Coronary artery (tissue), 2 donors: ENCODE results near the gene RMC1.

Experiments used
- DNase-seq: peaks from one replicate; pipeline ENCODE4 v3.0.0-alpha.2; 2017; ENCODE audit warnings: low spot score
- H3K27ac ChIP-seq, 2 donors: fragments of 200-600 bp; sonication (generic); one replicate each; pipeline ENCODE4 v1.5.1; 2016 to 2019
- H3K4me3 ChIP-seq: fragments of 200-600 bp; sonication (generic); 2 replicates; pipeline ENCODE4 v1.5.1; 2016; ENCODE audit warnings: mild to moderate bottlenecking, moderate library complexity
- CTCF ChIP-seq: fragments of 200-600 bp; sonication (generic); IDR thresholded peaks from one replicate; pipeline ENCODE4 v1.5.1; 2019; ENCODE audit warnings: antibody characterized with exemption

RMC1 gene

GRCh38 chr18:23569299-23570063 is 66.2 kb downstream of the RMC1 start:
- H3K27ac ChIP-seq: no peak overlapping the region
- no peak for TF ChIP-seq CTCF
- no peak overlapping the region for H3K4me3 ChIP-seq
- no peak for DNase-seq

GRCh38 chr18:23570912-23571504 is 67.7 kb downstream of the RMC1 start:
- Histone ChIP-seq H3K4me3 (no peak overlapping the region), H3K27ac (no peak overlapping the region)
- no peak for TF ChIP-seq CTCF

GRCh38 chr18:23572012-23572411 is 68.7 kb downstream of the RMC1 start:
- no peak for TF ChIP-seq CTCF
- no peak for DNase-seq
- Histone ChIP-seq H3K4me3 (no peak overlapping the region), H3K27ac (no peak overlapping the region)

More at GRCh38 chr18:23570912-23571504, 67.7 kb downstream of the RMC1 start:
- no peak for DNase-seq

- Histone ChIP-seq H3K27ac (no peak overlapping the region), H3K4me3 (no peak overlapping the region)
- DNase-seq: no peak
- TF ChIP-seq CTCF: no peak
These were observed 69.3 kb downstream of the RMC1 start for GRCh38 chr18:23572570-23572969.

- no peak overlapping the region for H3K27ac ChIP-seq
- no peak for DNase-seq
- TF ChIP-seq CTCF: no peak
- H3K4me3 ChIP-seq: no peak overlapping the region
These were observed 69.7 kb downstream of the RMC1 start for GRCh38 chr18:23573020-23573419.

GRCh38 chr18:23573626-23574431 is 70.5 kb downstream of the RMC1 start:
- Histone ChIP-seq H3K4me3 (no peak overlapping the region), H3K27ac (no peak overlapping the region)
- TF ChIP-seq CTCF: no peak
- no peak for DNase-seq
